Duodenal mucosa (tissue), 2 donors: Measurements from ENCODE around the gene CHAT.

Experiments
- H3K27ac ChIP-seq: one replicate; pipeline ENCODE4 v1.7.0; 2013; ENCODE audit warnings: low read depth, low read length
- H3K27me3 ChIP-seq, 2 donors: one replicate each; pipeline ENCODE4 v1.7.0; 2013; ENCODE audit warnings: low read length in 2 of 2, control low read depth in 1 of 2; ENCODE audit not compliant: insufficient read depth in 2 of 2, control insufficient read depth in 1 of 2
- H3K36me3 ChIP-seq, 2 donors: one replicate each; pipeline ENCODE4 v1.7.0; 2013; ENCODE audit warnings: low read length in 2 of 2, control low read depth in 1 of 2; ENCODE audit not compliant: insufficient read depth in 2 of 2, control insufficient read depth in 1 of 2
- H3K4me1 ChIP-seq, 2 donors: one replicate each; pipeline ENCODE4 v1.7.0; 2013; ENCODE audit warnings: low read length in 2 of 2, control low read depth in 1 of 2; ENCODE audit not compliant: insufficient read depth in 2 of 2, control insufficient read depth in 1 of 2
- H3K4me3 ChIP-seq, 2 donors: one replicate each; pipeline ENCODE4 v1.7.0; 2013; ENCODE audit warnings: low read length in 2 of 2, low read depth in 1 of 2
- H3K9ac ChIP-seq, 2 donors: one replicate each; pipeline ENCODE4 v1.7.0; 2013; ENCODE audit warnings: low read length in 2 of 2, low read depth in 1 of 2
- H3K9me3 ChIP-seq, 2 donors: one replicate each; pipeline ENCODE4 v1.7.0; 2013; ENCODE audit warnings: low read length in 2 of 2, control low read depth in 1 of 2; ENCODE audit not compliant: control insufficient read depth in 1 of 2

Gene CHAT

GRCh38 chr10:49579621-49580020, 34.2 kb upstream of the CHAT start:
- no peak overlapping the region for H3K27ac ChIP-seq
- H3K4me1 ChIP-seq, result no peaks in the 10 kb centered on the region
- H3K27me3 ChIP-seq, result peaks cover 0 to 3% of the 10 kb centered on the region in 2 donors

GRCh38 chr10:49585387-49585786, 28.4 kb upstream of the CHAT start:
- H3K4me1 ChIP-seq, result no peaks in the 10 kb centered on the region
- H3K9ac ChIP-seq, result no peak overlapping the region
- no peaks in the 10 kb centered on the region for H3K9me3 ChIP-seq
- H3K36me3 ChIP-seq, result no peaks in the 10 kb centered on the region
- H3K4me3 ChIP-seq, result no peak overlapping the region
- no peak overlapping the region for H3K27ac ChIP-seq
- H3K27me3 ChIP-seq, result peaks cover 0 to 3% of the 10 kb centered on the region in 2 donors

More at GRCh38 chr10:49579621-49580020, 34.2 kb upstream of the CHAT start:
- no peaks in the 10 kb centered on the region for H3K9me3 ChIP-seq
- H3K4me3 ChIP-seq, result no peak overlapping the region
- no peaks in the 10 kb centered on the region for H3K36me3 ChIP-seq
- H3K9ac ChIP-seq, result no peak overlapping the region

DNA sequence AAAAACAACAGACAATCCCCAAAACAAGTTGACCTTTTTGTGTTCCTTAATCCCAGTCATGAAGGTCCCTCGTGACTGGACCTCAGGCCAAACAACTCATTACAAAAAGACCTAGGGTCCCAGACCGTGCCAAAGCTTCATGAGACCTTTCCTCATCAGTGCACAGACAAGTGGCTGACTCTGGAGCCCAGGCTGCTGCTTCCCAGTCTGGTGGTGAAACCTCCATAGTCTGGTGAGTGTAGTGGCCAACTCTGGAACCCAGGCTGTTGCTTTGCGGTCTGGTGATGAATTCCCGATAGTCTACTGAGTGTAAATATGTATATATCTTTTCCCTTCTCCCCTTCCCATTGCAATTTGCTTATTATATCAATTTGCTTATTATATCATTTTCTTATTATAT, 25.9 kb upstream of the CHAT start:
- Histone ChIP-seq H3K36me3 (no peaks in the 10 kb centered on the region), H3K4me1 (no peaks in the 10 kb centered on the region), H3K9ac (no peak overlapping the region), H3K27ac (no peak overlapping the region), H3K4me3 (no peak overlapping the region), H3K9me3 (no peaks in the 10 kb centered on the region), H3K27me3 (peaks cover 0 to 3% of the 10 kb centered on the region in 2 donors)

- no peaks in the 10 kb centered on the region for H3K9me3 ChIP-seq
- H3K9ac ChIP-seq, result no peak overlapping the region
- no peak overlapping the region for H3K27ac ChIP-seq
- H3K36me3 ChIP-seq, result no peaks in the 10 kb centered on the region
- no peak overlapping the region for H3K4me3 ChIP-seq
- no peaks in the 10 kb centered on the region for H3K4me1 ChIP-seq
- H3K27me3 ChIP-seq, result no peaks in the 10 kb centered on the region
Measured at GRCh38 chr10:49592726-49593563, 20.9 kb upstream of the CHAT start.

DNA sequence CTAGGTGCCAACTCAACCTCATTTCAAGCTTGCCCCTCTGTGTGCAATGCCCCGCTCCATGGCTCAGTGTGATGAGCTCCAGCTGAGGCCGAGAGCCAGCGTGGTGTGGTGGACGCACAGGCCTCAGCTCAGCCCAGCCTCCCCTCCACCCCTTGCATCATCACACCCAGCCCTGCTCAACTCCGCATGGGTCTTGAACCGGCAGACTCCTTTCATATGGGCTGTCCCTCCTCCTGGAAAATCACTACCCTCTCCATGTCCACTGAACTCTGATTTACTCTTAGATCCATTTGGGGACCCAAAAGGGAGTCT, 20.3 kb upstream of the CHAT start:
- no peaks in the 10 kb centered on the region for H3K4me1 ChIP-seq
- no peaks in the 10 kb centered on the region for H3K36me3 ChIP-seq
- H3K9me3 ChIP-seq, result no peaks in the 10 kb centered on the region
- no peaks in the 10 kb centered on the region for H3K27me3 ChIP-seq
- no peak overlapping the region for H3K27ac ChIP-seq
- no peak overlapping the region for H3K4me3 ChIP-seq
- H3K9ac ChIP-seq, result no peak overlapping the region

GRCh38 chr10:49593998-49594397, 19.8 kb upstream of the CHAT start:
- Histone ChIP-seq H3K27ac (no peak overlapping the region), H3K27me3 (no peaks in the 10 kb centered on the region), H3K4me3 (no peak overlapping the region), H3K9ac (no peak overlapping the region), H3K4me1 (no peaks in the 10 kb centered on the region), H3K9me3 (no peaks in the 10 kb centered on the region), H3K36me3 (no peaks in the 10 kb centered on the region)

GRCh38 chr10:49594594-49594993, 19.2 kb upstream of the CHAT start:
- H3K27me3 ChIP-seq, result no peaks in the 10 kb centered on the region
- no peaks in the 10 kb centered on the region for H3K9me3 ChIP-seq
- H3K4me1 ChIP-seq, result no peaks in the 10 kb centered on the region
- H3K9ac ChIP-seq, result no peak overlapping the region
- H3K36me3 ChIP-seq, result no peaks in the 10 kb centered on the region
- H3K27ac ChIP-seq, result no peak overlapping the region
- H3K4me3 ChIP-seq, result no peak overlapping the region

DNA sequence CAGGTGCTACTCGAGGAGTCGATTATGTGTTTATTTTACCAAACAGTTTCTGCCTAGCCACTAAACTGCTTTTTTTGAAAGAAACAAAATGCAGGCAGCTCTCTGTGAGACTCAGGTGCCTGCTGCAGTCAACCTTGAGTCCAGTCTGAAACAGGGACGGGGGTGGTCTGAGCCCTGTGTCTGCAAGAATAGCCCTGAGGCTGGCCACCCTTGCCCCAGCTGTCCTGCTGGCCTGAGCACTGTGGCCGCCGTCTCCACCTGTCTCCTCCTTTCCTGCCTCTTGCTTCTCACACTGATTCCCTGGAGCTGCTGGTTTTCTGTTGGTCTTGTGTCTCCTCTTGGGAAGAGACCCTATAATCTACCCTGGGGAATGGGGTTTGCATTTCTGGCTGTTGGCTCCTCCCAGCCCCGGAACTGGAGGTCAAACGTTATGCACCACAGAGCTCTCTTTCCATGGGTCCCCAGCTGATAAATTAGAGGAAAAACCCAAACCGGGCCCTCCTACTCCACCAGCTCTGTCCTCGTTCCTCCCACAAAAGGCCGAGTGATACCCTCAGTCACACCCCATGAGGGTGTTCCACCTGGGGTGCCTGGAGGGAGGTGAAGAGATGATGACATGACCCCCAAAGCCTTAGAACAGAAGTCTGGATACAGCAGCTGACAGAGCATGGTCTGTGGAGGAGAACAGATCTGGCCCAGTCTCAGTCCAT, 18.7 kb upstream of the CHAT start:
- H3K4me1 ChIP-seq, result no peaks in the 10 kb centered on the region
- no peaks in the 10 kb centered on the region for H3K27me3 ChIP-seq
- H3K27ac ChIP-seq, result no peak overlapping the region
- no peak overlapping the region for H3K9ac ChIP-seq
- no peak overlapping the region for H3K4me3 ChIP-seq
- H3K9me3 ChIP-seq, result no peaks in the 10 kb centered on the region
- no peaks in the 10 kb centered on the region for H3K36me3 ChIP-seq

DNA sequence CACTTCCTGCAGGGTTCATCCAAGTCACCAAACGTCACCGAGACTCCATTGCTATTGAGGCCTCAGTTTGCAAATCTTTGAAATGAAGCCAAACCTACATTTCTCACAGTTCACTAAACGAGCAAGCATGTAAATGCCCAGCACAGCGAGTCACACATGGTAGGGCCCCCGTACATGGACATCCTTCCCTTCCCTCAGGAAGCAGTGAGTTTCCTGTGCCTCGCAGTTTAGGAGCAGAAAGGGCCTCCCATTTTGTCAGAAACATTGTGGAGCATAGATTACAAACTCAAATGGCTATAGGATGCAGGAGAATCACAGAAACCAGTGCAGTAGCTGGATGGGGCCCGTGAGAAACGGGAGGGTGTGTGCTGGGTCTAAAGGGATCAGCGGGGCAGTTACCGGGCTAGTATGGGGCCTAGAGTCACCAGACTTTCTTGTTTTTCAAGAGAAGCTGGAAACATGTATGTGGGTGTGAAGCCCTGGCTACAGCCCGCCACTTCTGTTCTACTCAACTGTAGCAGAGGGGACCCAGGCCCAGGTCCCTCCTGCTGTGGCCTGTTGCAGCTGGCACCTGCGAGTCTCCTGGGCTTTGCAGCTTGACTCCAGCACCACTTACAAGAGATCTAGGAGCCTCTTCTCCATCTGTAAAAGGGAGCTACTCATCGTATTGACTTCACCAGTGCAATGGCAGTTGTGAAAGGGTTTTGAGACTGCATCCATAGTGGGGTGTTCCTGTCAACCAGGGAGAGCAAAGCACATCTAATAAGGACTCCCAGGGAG, 17.9 kb upstream of the CHAT start:
- Histone ChIP-seq H3K4me3 (no peak overlapping the region), H3K4me1 (no peaks in the 10 kb centered on the region), H3K27ac (no peak overlapping the region), H3K36me3 (no peaks in the 10 kb centered on the region), H3K27me3 (no peaks in the 10 kb centered on the region), H3K9me3 (no peaks in the 10 kb centered on the region), H3K9ac (no peak overlapping the region)

GRCh38 chr10:49596493-49596809, 17.4 kb upstream of the CHAT start:
- Histone ChIP-seq H3K27me3 (no peaks in the 10 kb centered on the region), H3K9ac (no peak overlapping the region), H3K4me1 (no peaks in the 10 kb centered on the region), H3K4me3 (no peak overlapping the region), H3K36me3 (no peaks in the 10 kb centered on the region), H3K27ac (no peak overlapping the region), H3K9me3 (no peaks in the 10 kb centered on the region)
